Measurements from ENCODE around the gene TMEM247. TPM values are rescaled to one million over a fixed set of nuclear protein-coding genes. Genes with fewer than 3 reads are reported as not detected.

The TMEM247 gene
- total and polyA plus RNA-seq, 10 of the 15 experiments (the other 5 are each of a cell fraction or from before 2014, with no cell fraction given), result not detected

DNA sequence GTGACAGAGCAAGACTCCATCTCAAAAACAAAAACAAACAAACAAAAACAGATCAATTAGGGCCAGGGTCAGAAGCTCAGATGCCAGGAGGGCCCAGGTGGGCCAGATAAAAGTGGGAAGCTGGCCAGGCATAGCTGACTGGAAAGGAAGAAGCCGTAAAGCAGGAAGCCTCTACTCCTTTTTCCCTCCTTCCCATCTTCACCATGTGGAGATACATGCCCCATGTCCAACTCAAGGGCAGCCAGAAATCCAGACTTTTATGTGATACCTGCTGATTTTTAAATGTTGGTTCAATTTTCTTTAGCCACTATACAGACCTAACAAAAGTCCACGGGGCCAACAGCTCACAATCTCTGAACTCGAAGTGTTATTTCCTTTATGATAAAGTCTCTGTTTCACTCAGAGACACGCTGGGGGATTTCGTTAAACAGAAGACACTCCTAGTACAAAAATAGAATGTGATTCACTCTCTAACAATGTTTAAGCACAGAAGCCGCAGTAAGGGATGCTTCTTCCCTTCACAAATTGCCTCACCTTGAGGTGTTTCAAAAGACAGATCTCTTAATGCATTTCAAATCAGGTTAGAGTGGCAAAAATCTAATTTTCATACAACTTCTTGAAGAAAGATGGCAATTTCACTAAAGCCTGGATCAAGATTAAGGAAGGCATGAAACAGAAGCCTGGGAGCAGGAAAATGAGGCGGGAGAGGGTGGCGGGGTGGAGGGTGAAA is 14.0 kb downstream of the TMEM247 start (continued):
- peak in 1 of 2 experiments; percentile 37; a peak in 1 of 4 replicates for TF ChIP-seq BHLHE40 (IDR thresholded peaks at IDR 0.05; ENCODE audit: borderline replicate concordance in 1 of 2, low read depth in 2 of 2, low read length in 1 of 2)
- peak; percentile 67 for TF ChIP-seq RUNX3 (IDR thresholded peaks at IDR 0.05; ENCODE audit: low read length)
- TF ChIP-seq, protein P1, sequence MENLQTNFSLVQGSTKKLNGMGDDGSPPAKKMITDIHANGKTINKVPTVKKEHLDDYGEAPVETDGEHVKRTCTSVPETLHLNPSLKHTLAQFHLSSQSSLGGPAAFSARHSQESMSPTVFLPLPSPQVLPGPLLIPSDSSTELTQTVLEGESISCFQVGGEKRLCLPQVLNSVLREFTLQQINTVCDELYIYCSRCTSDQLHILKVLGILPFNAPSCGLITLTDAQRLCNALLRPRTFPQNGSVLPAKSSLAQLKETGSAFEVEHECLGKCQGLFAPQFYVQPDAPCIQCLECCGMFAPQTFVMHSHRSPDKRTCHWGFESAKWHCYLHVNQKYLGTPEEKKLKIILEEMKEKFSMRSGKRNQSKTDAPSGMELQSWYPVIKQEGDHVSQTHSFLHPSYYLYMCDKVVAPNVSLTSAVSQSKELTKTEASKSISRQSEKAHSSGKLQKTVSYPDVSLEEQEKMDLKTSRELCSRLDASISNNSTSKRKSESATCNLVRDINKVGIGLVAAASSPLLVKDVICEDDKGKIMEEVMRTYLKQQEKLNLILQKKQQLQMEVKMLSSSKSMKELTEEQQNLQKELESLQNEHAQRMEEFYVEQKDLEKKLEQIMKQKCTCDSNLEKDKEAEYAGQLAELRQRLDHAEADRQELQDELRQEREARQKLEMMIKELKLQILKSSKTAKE (IDR thresholded peaks at IDR 0.05; ENCODE audit: low read depth, poor library complexity, severe bottlenecking), result peak; percentile 66
- peak; percentile 55; the same call in 1 of the 2 replicates for TF ChIP-seq CREM (IDR thresholded peaks at IDR 0.05; ENCODE audit: low read depth)
- TF ChIP-seq NFXL1 (IDR thresholded peaks at IDR 0.05; ENCODE audit: borderline replicate concordance), result no peak
- TF ChIP-seq RFX5 (IDR thresholded peaks at IDR 0.05; ENCODE audit: low read depth, low read length), result no peak
- 0 out of 2 replicates have a peak, but pooled peaks have one; percentile 30 for TF ChIP-seq CBX5 (IDR thresholded peaks at IDR 0.05; ENCODE audit: low read depth)
- TF ChIP-seq, protein P2, sequence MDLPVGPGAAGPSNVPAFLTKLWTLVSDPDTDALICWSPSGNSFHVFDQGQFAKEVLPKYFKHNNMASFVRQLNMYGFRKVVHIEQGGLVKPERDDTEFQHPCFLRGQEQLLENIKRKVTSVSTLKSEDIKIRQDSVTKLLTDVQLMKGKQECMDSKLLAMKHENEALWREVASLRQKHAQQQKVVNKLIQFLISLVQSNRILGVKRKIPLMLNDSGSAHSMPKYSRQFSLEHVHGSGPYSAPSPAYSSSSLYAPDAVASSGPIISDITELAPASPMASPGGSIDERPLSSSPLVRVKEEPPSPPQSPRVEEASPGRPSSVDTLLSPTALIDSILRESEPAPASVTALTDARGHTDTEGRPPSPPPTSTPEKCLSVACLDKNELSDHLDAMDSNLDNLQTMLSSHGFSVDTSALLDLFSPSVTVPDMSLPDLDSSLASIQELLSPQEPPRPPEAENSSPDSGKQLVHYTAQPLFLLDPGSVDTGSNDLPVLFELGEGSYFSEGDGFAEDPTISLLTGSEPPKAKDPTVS (IDR thresholded peaks at IDR 0.05; ENCODE audit: low read depth, low read length), result no peak
- TF ChIP-seq, protein P3, sequence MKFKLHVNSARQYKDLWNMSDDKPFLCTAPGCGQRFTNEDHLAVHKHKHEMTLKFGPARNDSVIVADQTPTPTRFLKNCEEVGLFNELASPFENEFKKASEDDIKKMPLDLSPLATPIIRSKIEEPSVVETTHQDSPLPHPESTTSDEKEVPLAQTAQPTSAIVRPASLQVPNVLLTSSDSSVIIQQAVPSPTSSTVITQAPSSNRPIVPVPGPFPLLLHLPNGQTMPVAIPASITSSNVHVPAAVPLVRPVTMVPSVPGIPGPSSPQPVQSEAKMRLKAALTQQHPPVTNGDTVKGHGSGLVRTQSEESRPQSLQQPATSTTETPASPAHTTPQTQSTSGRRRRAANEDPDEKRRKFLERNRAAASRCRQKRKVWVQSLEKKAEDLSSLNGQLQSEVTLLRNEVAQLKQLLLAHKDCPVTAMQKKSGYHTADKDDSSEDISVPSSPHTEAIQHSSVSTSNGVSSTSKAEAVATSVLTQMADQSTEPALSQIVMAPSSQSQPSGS (IDR thresholded peaks at IDR 0.05; ENCODE audit: low read length), result peak; percentile 78; the same call in 1 of the 2 replicates
- TF ChIP-seq, protein P4, sequence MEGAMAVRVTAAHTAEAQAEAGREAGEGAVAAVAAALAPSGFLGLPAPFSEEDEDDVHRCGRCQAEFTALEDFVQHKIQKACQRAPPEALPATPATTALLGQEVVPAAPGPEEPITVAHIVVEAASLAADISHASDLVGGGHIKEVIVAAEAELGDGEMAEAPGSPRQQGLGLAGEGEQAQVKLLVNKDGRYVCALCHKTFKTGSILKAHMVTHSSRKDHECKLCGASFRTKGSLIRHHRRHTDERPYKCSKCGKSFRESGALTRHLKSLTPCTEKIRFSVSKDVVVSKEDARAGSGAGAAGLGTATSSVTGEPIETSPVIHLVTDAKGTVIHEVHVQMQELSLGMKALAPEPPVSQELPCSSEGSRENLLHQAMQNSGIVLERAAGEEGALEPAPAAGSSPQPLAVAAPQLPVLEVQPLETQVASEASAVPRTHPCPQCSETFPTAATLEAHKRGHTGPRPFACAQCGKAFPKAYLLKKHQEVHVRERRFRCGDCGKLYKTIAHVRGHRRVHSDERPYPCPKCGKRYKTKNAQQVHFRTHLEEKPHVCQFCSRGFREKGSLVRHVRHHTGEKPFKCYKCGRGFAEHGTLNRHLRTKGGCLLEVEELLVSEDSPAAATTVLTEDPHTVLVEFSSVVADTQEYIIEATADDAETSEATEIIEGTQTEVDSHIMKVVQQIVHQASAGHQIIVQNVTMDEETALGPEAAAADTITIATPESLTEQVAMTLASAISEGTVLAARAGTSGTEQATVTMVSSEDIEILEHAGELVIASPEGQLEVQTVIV (IDR thresholded peaks at IDR 0.05; ENCODE audit: borderline replicate concordance, partially characterized antibody), result no peak
- TF ChIP-seq ZNF217 (IDR thresholded peaks at IDR 0.05), result peak; percentile 83; the same call in 1 of the 2 replicates

Measured in GM12878 (cell line).